ENCODE results near the gene ATG2B. TPM values are rescaled to one million over a fixed set of nuclear protein-coding genes. Genes with fewer than 3 reads are reported as not detected.
"Not testable (repeated sequence)": the region's sequence is repeated elsewhere in the genome, so short reads cannot be mapped to it uniquely, and the experiment has no call there.

ATG2B gene
- total and polyA plus RNA-seq, 7 experiments from 2014 or later = 1.8 to 43.4 (median 24.7) TPM

DNA sequence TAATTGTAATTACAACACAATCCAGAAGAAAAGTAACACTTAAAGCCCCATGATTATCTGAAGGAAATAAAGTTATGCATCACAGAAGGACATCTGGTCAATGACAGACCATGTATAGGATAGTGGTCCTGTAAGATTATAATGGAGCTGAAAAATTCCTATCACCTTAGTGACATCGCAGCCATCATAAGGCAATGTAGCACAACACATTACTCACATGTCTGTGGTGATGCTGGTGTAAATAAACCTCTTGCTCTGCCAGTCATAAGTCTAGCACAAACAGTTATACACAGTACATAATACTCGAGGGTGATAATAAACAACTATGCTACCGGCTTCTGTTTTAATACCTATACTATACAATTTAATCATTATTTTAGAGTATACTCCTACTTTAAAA lies 11.2 kb downstream of the ATG2B start:
- Mint-ChIP-seq H3K36me3 (peaks cover 10 to 24% (median 16%) of the 10 kb centered on the region in 5 donors), H3K27ac (no peak overlapping the region), H3K4me3 (no peak overlapping the region), H3K27me3 (no peaks in the 10 kb centered on the region), H3K4me1 (peaks cover 6 to 57% (median 36%) of the 10 kb centered on the region in 7 donors), H3K9me3 (no peaks in the 10 kb centered on the region)
- ATAC-seq = no peak
- intact Hi-C loops (cut with micrococcal nuclease) = no loop called here
- Histone ChIP-seq H3K36me3 (ENCODE audit: control insufficient read depth in 2 of 3, insufficient read depth in 3 of 3, low read length in 3 of 3) (no peaks in the 10 kb centered on the region), H3K4me1 (ENCODE audit: control insufficient read depth in 2 of 2, insufficient read depth in 2 of 2, low read length in 2 of 2) (no peaks in the 10 kb centered on the region), H3K27me3 (ENCODE audit: control insufficient read depth in 2 of 2, insufficient read depth in 2 of 2, low read length in 2 of 2) (no peaks in the 10 kb centered on the region), H3K9me3 (ENCODE audit: control insufficient read depth in 2 of 3, low read length in 3 of 3) (no peaks in the 10 kb centered on the region), H3K4me3 (ENCODE audit: low read length) (no peak overlapping the region), H3K27ac (ENCODE audit: low read depth, low read length) (no peak overlapping the region)
- DNase-seq = no peak
- ChIA-PET CTCF (no interaction called here), POLR2A (interaction anchor here (1.1 kb wide), 1 partner anchor 11 kb away, joined by 4 read pairs; the partner anchor contains the start of gene ATG2B)

DNA sequence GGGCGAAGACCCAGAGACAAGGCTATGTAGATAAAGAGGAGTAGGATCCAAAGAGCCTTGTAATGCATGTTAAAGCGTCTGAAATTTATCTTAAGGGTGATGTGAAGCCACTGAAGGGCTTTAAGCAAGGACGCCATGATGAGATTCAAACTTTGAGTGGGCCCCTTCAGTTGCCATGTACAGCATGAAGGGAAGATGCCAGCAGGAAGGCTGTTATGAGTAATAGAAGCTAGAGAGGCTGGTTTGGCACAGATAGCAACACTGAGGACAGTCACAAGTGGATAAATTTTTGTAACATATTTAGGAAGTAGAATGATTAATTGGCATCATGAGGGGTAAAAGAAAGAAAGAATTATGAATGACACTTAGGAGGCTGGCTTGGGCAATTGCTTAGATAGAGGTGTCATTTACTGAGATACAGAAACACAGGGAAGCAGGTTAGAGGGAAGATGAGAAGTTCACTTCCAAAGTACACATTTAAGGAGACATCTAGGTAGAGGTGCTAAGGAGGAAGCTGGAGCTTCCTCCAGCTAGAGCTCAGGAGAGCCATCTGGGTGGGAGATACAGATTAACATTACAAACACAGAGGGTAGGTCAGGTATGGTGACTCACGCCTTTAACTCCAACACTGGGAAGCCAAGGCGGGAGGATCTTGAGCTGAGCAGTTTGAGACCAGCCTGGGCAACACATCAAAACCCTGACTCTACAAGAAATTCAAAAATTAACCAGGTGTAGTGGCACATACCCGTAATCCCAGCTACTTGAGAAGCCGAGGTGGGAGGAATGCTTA lies 13.7 kb downstream of the ATG2B start:
- CTCF ChIA-PET = no interaction called here
- DNase-seq (no peak), ATAC-seq (no peak)
- Mint-ChIP-seq H3K27me3 (no peaks in the 10 kb centered on the region), H3K9me3 (no peaks in the 10 kb centered on the region), H3K36me3 (peaks cover 6 to 25% (median 11%) of the 10 kb centered on the region in 5 donors), H3K27ac (peak overlapping the region in 2 of 9 donors; percentile 2 to 5), H3K4me1 (peaks cover 4 to 44% (median 33%) of the 10 kb centered on the region in 7 donors), H3K4me3 (peak overlapping the region in 1 of 10 donors; percentile 4)
- intact Hi-C loops (cut with micrococcal nuclease) = loop anchor here in 1 of 2 donors (5.0 kb wide), 1 partner anchor 73 kb away; no protein-coding TSS in a partner anchor
- POLR2A ChIA-PET = no interaction called here
- Histone ChIP-seq H3K4me3 (ENCODE audit: low read length) (no peak overlapping the region), H3K36me3 (ENCODE audit: control insufficient read depth in 2 of 3, insufficient read depth in 3 of 3, low read length in 3 of 3) (no peaks in the 10 kb centered on the region), H3K27ac (ENCODE audit: low read depth, low read length) (no peak overlapping the region), H3K27me3 (ENCODE audit: control insufficient read depth in 2 of 2, insufficient read depth in 2 of 2, low read length in 2 of 2) (no peaks in the 10 kb centered on the region), H3K4me1 (ENCODE audit: control insufficient read depth in 2 of 2, insufficient read depth in 2 of 2, low read length in 2 of 2) (no peaks in the 10 kb centered on the region), H3K9me3 (ENCODE audit: control insufficient read depth in 2 of 3, low read length in 3 of 3) (no peaks in the 10 kb centered on the region)

DNA sequence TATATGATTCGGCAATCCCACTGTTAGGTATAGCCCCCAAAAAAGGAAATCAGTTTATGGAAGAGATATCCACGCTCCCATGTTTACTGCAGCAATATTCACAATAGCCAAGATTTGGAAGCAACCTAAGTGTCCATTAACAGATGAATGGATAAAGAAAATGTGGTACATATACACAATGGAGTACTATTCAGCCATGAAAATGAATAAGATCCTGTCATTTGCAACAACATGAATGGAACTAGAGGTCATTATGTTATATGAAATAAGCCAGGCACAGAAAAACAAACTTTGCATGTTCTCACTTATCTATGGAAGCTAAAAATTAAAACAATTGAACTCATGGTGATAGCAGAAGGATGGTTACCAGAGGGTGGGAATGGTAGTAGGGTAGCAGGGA lies 15.2 kb downstream of the ATG2B start:
- H3K4me3 Mint-ChIP-seq; H3K4me1 ChIP-seq (ENCODE audit: control insufficient read depth in 2 of 2, insufficient read depth in 2 of 2, low read length in 2 of 2); ATAC-seq; H3K27me3 Mint-ChIP-seq; H3K27me3 ChIP-seq (ENCODE audit: control insufficient read depth in 2 of 2, insufficient read depth in 2 of 2, low read length in 2 of 2); H3K36me3 ChIP-seq (ENCODE audit: control insufficient read depth in 2 of 3, insufficient read depth in 3 of 3, low read length in 3 of 3); H3K9me3 Mint-ChIP-seq; DNase-seq; H3K27ac ChIP-seq (ENCODE audit: low read depth, low read length); H3K4me3 ChIP-seq (ENCODE audit: low read length); POLR2A ChIA-PET; H3K9me3 ChIP-seq (ENCODE audit: control insufficient read depth in 2 of 3, low read length in 3 of 3): not testable (repeated sequence)
- peaks cover 4 to 39% (median 33%) of the 10 kb centered on the region in 7 donors for H3K4me1 Mint-ChIP-seq
- peak overlapping the region in 1 of 9 donors; percentile 46 for H3K27ac Mint-ChIP-seq
- CTCF ChIA-PET = interaction anchor here (1.1 kb wide), 1 partner anchor 73 kb away, joined by 3 read pairs; no protein-coding TSS in a partner anchor
- H3K36me3 Mint-ChIP-seq = peaks cover 2 to 21% (median 9%) of the 10 kb centered on the region in 5 donors
- intact Hi-C loops (cut with micrococcal nuclease) = loop anchor here in 1 of 2 donors (5.0 kb wide), 1 partner anchor 74 kb away; no protein-coding TSS in a partner anchor

DNA sequence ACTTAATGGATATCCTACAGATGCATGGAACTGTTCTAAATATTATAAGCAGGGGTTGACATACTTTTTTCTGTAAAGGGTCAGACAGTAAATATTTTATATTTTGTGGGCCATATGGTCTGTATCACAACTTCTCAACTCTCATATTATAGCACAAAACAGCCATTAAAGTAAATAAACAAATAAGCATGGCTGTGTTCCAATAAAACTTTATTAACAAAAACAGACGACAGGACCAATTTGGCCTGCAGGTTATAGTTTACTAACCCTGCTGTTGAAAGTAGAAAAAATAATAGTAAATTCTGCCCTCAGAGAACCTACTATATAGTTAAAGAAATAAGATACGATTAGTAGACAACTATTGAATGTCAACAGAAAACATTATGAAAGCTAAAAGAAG lies 17.5 kb downstream of the ATG2B start:
- ATAC-seq (no peak), DNase-seq (no peak)
- peaks cover 0 to 10% (median 0%) of the 10 kb centered on the region in 3 experiments for H3K36me3 ChIP-seq (ENCODE audit: control insufficient read depth in 2 of 3, insufficient read depth in 3 of 3, low read length in 3 of 3)
- no peak overlapping the region for H3K4me3 ChIP-seq (ENCODE audit: low read length)
- no peaks in the 10 kb centered on the region for H3K4me1 ChIP-seq (ENCODE audit: control insufficient read depth in 2 of 2, insufficient read depth in 2 of 2, low read length in 2 of 2)
- no peak overlapping the region for H3K27ac ChIP-seq (ENCODE audit: low read depth, low read length)
- Mint-ChIP-seq H3K4me3 (no peak overlapping the region), H3K27me3 (no peaks in the 10 kb centered on the region), H3K27ac (no peak overlapping the region), H3K4me1 (peaks cover 4 to 34% (median 24%) of the 10 kb centered on the region in 7 donors), H3K9me3 (no peaks in the 10 kb centered on the region), H3K36me3 (peaks cover 3 to 26% (median 12%) of the 10 kb centered on the region in 5 donors)
- ChIA-PET CTCF (no interaction called here), POLR2A (no interaction called here)
- intact Hi-C loops (cut with micrococcal nuclease) = loop anchor here in 1 of 2 donors (5.0 kb wide), 1 partner anchor 77 kb away; no protein-coding TSS in a partner anchor
- H3K27me3 ChIP-seq (ENCODE audit: control insufficient read depth in 2 of 2, insufficient read depth in 2 of 2, low read length in 2 of 2) = no peaks in the 10 kb centered on the region
- H3K9me3 ChIP-seq (ENCODE audit: control insufficient read depth in 2 of 3, low read length in 3 of 3) = no peaks in the 10 kb centered on the region

DNA sequence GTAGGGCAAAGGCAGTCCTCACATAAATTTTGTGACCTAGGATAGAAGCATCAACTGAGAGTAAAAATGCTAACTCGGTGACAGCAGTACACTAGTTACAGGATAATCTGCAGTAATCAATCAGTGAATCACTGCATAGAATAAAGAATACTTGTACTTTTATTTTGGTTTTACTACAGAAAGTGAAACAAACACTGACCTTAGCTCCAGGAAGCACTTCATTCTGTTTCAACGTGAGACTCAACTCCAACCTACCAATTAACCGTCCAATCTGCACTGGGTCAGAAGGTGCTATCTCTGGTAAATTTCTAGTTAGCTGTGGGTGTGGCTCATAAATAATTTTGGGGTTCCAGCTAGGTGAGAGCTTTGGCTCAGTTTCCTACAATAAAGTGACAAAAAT lies 21.8 kb downstream of the ATG2B start:
- ChIA-PET CTCF (no interaction called here), POLR2A (no interaction called here)
- Mint-ChIP-seq H3K27me3 (no peaks in the 10 kb centered on the region), H3K4me3 (no peak overlapping the region), H3K27ac (no peak overlapping the region), H3K4me1 (no peaks in the 10 kb centered on the region), H3K9me3 (no peaks in the 10 kb centered on the region), H3K36me3 (peaks cover 7 to 41% (median 17%) of the 10 kb centered on the region in 5 donors)
- DNase-seq (no peak), ATAC-seq (no peak)
- Histone ChIP-seq H3K4me1 (ENCODE audit: control insufficient read depth in 2 of 2, insufficient read depth in 2 of 2, low read length in 2 of 2) (no peaks in the 10 kb centered on the region), H3K4me3 (ENCODE audit: low read length) (no peak overlapping the region), H3K9me3 (ENCODE audit: control insufficient read depth in 2 of 3, low read length in 3 of 3) (no peaks in the 10 kb centered on the region), H3K27me3 (ENCODE audit: control insufficient read depth in 2 of 2, insufficient read depth in 2 of 2, low read length in 2 of 2) (no peaks in the 10 kb centered on the region), H3K36me3 (ENCODE audit: control insufficient read depth in 2 of 3, insufficient read depth in 3 of 3, low read length in 3 of 3) (peaks cover 0 to 20% (median 0%) of the 10 kb centered on the region in 3 experiments), H3K27ac (ENCODE audit: low read depth, low read length) (no peak overlapping the region)
- intact Hi-C loops (cut with micrococcal nuclease) = no loop called here

DNA sequence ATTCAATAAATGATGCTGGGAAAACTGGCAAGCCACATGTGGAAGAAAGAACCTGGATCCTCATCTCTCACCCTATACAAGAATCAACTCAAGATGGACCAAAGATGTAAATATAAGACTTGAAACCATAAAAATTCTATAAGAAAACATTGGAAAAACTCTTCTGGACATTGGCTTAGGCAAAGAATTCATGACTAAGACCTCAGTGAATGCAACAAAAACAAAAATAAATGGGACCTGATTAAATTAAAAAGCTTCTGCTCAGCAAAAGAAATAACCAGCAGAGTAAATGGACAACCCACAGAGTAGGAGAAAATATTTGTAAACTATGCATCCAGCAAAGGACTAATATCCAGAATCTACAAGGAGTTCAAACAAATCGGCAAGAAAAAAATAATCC lies 24.6 kb downstream of the ATG2B start:
- Histone ChIP-seq H3K4me3 (ENCODE audit: low read length) (no peak overlapping the region), H3K36me3 (ENCODE audit: control insufficient read depth in 2 of 3, insufficient read depth in 3 of 3, low read length in 3 of 3) (peaks cover 0 to 24% (median 0%) of the 10 kb centered on the region in 3 experiments), H3K9me3 (ENCODE audit: control insufficient read depth in 2 of 3, low read length in 3 of 3) (no peaks in the 10 kb centered on the region), H3K27me3 (ENCODE audit: control insufficient read depth in 2 of 2, insufficient read depth in 2 of 2, low read length in 2 of 2) (no peaks in the 10 kb centered on the region), H3K27ac (ENCODE audit: low read depth, low read length) (no peak overlapping the region), H3K4me1 (ENCODE audit: control insufficient read depth in 2 of 2, insufficient read depth in 2 of 2, low read length in 2 of 2) (no peaks in the 10 kb centered on the region)
- ATAC-seq (no peak), DNase-seq (no peak)
- Mint-ChIP-seq H3K4me1 (no peaks in the 10 kb centered on the region), H3K27me3 (no peaks in the 10 kb centered on the region), H3K4me3 (no peak overlapping the region), H3K9me3 (no peaks in the 10 kb centered on the region), H3K36me3 (peaks cover 7 to 41% (median 15%) of the 10 kb centered on the region in 5 donors), H3K27ac (no peak overlapping the region)
- intact Hi-C loops (cut with micrococcal nuclease) = no loop called here
- ChIA-PET CTCF (no interaction called here), POLR2A (no interaction called here)

DNA sequence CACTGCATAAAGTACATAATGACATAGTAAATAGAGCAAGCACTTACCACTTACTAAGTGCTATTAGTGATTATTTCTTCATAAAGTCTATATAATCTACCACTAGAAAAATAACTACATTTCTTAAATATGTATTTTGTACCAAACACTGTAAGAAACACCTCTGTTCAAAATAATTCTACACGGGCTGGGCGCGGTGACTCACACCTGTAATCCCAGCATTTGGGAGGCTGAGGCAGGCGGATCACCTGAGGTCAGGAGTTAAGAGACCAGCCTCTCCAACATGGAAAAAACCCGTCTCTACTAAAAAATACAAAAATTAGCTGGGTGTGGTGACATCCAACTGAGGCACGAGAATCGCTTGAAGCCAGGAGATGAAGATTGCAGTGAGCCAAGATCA lies 38.9 kb downstream of the ATG2B start:
- Histone ChIP-seq H3K9me3 (ENCODE audit: control insufficient read depth in 2 of 3, low read length in 3 of 3) (no peaks in the 10 kb centered on the region), H3K4me3 (ENCODE audit: low read length) (no peak overlapping the region), H3K36me3 (ENCODE audit: control insufficient read depth in 2 of 3, insufficient read depth in 3 of 3, low read length in 3 of 3) (peaks cover 4 to 47% (median 10%) of the 10 kb centered on the region in 3 experiments), H3K27ac (ENCODE audit: low read depth, low read length) (no peak overlapping the region), H3K27me3 (ENCODE audit: control insufficient read depth in 2 of 2, insufficient read depth in 2 of 2, low read length in 2 of 2) (no peaks in the 10 kb centered on the region), H3K4me1 (ENCODE audit: control insufficient read depth in 2 of 2, insufficient read depth in 2 of 2, low read length in 2 of 2) (no peaks in the 10 kb centered on the region)
- Mint-ChIP-seq H3K27me3 (no peaks in the 10 kb centered on the region), H3K4me1 (no peaks in the 10 kb centered on the region), H3K36me3 (peaks cover 9 to 43% (median 11%) of the 10 kb centered on the region in 5 donors), H3K4me3 (no peak overlapping the region), H3K27ac (no peak overlapping the region), H3K9me3 (peaks cover 0 to 1% (median 0%) of the 10 kb centered on the region in 11 donors)
- ATAC-seq (no peak), DNase-seq (no peak)
- ChIA-PET POLR2A (no interaction called here), CTCF (no interaction called here)
- intact Hi-C loops (cut with micrococcal nuclease) = no loop called here
